GM23338 (cell line): ENCODE measurements around the gene RECQL5.

Source experiments
- CREB1 ChIP-seq: fragments of 250-450 bp; sonication (Bioruptor Pico); IDR thresholded peaks from 2 replicates; pipeline ENCODE4 v1.5.0; 2020; ENCODE audit warnings: low read depth, mild to moderate bottlenecking, moderate library complexity
- CTCF ChIP-seq, 2 experiments: fragments of 200-600 bp in 1 of 2; sonication (generic) in 1 of 2; conservative IDR thresholded peaks; 2 replicates each; pipeline versions ENCODE4 v1.5.1 to v1.6.1; 2016 to 2017; ENCODE audit warnings: antibody characterized with exemption in 2 of 2, low read depth in 2 of 2, mild to moderate bottlenecking in 2 of 2, moderate library complexity in 1 of 2

GRCh38 chr17:75642784-75643642 is 23.9 kb downstream of the RECQL5 start:
- TF ChIP-seq CTCF (conservative IDR thresholded peaks at IDR 0.05; ENCODE audit: low read depth in 2 of 2) (no peak), CREB1 (CRISPR knock-in tag) (no peak)
